Measurements from ENCODE around the gene SMIM3. TPM values are rescaled to one million over a fixed set of nuclear protein-coding genes. Genes with fewer than 3 reads are reported as not detected.

SMIM3 gene, protein sequence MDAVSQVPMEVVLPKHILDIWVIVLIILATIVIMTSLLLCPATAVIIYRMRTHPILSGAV
- total RNA-seq (1 to 10 TPM; 2.8 to 9.1 (median 5.7) TPM), total RNA-seq (3.1 to 20.1 (median 7.3) reads per million in 29 experiments)
- total RNA-seq (2013), result 6.6 TPM

DNA sequence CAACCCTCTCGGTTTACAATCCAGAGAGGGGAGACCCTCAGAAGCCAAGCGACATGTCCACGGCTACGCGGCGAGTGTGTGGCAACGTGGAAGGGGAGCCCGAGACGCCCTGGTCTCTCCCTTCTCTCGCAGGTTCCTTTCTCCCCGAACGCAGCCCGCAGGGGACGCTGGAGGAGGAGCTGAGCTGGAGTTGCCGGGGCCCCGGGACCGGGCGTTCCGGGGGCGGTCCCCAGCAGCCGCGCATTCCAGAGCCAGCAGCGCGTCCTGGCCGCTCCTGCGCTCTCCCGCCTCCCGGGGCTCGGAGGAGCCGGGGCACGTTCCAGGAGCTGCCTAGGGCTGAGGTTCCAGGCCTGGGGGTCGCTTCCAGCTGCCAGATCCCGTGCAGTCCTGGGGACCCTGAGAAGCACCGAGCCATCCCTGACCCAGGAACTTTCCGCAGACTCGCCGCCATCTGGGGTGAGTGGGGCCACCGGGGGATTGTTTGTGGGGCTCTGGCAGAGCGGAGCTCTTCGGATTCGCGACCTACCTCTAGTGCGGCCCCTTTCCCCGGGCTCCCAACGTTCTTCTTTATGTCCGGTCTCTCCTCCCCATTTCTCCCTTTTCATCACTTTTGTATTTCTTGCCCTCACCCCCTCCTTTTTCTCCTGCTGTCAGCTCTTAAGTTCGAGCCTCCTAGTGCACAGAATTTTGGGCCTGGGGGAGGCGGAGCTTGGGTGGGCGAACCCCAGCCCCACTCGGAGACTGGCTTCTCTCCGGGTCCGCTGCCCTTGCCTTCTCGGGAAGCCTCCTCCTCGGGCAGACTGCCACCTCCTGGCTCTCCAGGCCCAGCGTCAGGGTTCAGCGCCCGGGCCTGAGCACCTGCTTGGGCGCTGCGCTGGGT lies at the start of gene SMIM3:
Gene SMIM3 (plus strand): TSS at position 241 of the 880 bp plus-strand sequence. CDS start 16,684 bp downstream, outside the sequence.
- under 1% methylated on average over 48 of the region's 59 CpGs for WGBS (ENCODE audit: insufficient coverage)
- peaks cover 18 to 43% of the 10 kb centered on the region in 2 experiments for H3K4me1 ChIP-seq (ENCODE audit: control insufficient read depth in 1 of 2, extremely low read depth in 1 of 2, insufficient read depth in 2 of 2, low read length in 2 of 2)
- H3K4me1 Mint-ChIP-seq, result peaks cover 51 to 59% (median 58%) of the 10 kb centered on the region in 3 donors

GRCh38 chr5:150729859-150730258 lies 48.7 kb upstream of the SMIM3 start:
- no peak overlapping the region for H3K27ac Mint-ChIP-seq
- peaks cover 0 to 7% (median 4%) of the 10 kb centered on the region in 3 donors for H3K4me1 Mint-ChIP-seq
- ChIA-PET CTCF (no interaction called here), POLR2A (no interaction called here)
- Histone ChIP-seq H3K27me3 (replicated peaks in 1 of 2; ENCODE audit: control insufficient read depth in 2 of 2, extremely low read depth in 1 of 2, insufficient read depth in 2 of 2, low read length in 1 of 2) (no peaks in the 10 kb centered on the region), H3K9me3 (no peaks in the 10 kb centered on the region), H3K27ac (ENCODE audit: low read length) (no peak overlapping the region), H3K36me3 (ENCODE audit: control insufficient read depth in 2 of 2, extremely low read depth in 1 of 2, insufficient read depth in 1 of 2, low read length in 1 of 2) (peaks cover 0 to 75% of the 10 kb centered on the region in 2 donors), H3K4me3 (ENCODE audit: control insufficient read depth in 1 of 2, extremely low read depth in 1 of 2, low read length in 1 of 2) (no peak overlapping the region), H3K4me1 (ENCODE audit: control insufficient read depth in 1 of 2, extremely low read depth in 1 of 2, insufficient read depth in 2 of 2, low read length in 2 of 2) (peaks cover 0 to 4% of the 10 kb centered on the region in 2 experiments)
- DNase-seq (no peak), ATAC-seq (replicated peaks in 1 of 4) (no peak)
- H3K9me3 Mint-ChIP-seq, result no peaks in the 10 kb centered on the region
- no CpG with 5 or more reads among the region's 4 CpGs for WGBS (ENCODE audit: insufficient coverage)
- no peaks in the 10 kb centered on the region for H3K27me3 Mint-ChIP-seq
- H3K4me3 Mint-ChIP-seq, result no peak overlapping the region
- H3K36me3 Mint-ChIP-seq, result peaks cover 52% of the 10 kb centered on the region

More for the DNA sequence above, at the start of gene SMIM3:
- Mint-ChIP-seq H3K27me3 (peaks cover 1% of the 10 kb centered on the region in 2 donors), H3K27ac (peak within 1 kb of the TSS; percentile 92 to 94), H3K4me3 (peak within 1 kb of the TSS; percentile 98 to 99 (median 99)), H3K36me3 (no peaks in the 10 kb centered on the region), H3K9me3 (no peaks in the 10 kb centered on the region)
- ChIA-PET POLR2A (interaction anchor here (0.7 to 1.4 kb wide), 4 partner anchors 20 to 78 kb away, joined by 3 to 5 read pairs (median 4); partner anchors contain the start of genes DCTN4 (in 1 of the 2) and RBM22 (in 1 of the 2)), CTCF (interaction anchor here (0.5 to 3.9 kb wide), 13 partner anchors 21 to 984 kb away, joined by 3 to 25 read pairs (median 5); partner anchors contain the start of genes RBM22 (in 2 of the 2), DCTN4 (in 1 of the 2) and IRGM (in 1 of the 2))
- Histone ChIP-seq H3K36me3 (ENCODE audit: control insufficient read depth in 2 of 2, extremely low read depth in 1 of 2, insufficient read depth in 1 of 2, low read length in 1 of 2) (no peaks in the 10 kb centered on the region), H3K27ac (ENCODE audit: low read length) (peak within 1 kb of the TSS; percentile 47), H3K9me3 (no peaks in the 10 kb centered on the region), H3K27me3 (replicated peaks in 1 of 2; ENCODE audit: control insufficient read depth in 2 of 2, extremely low read depth in 1 of 2, insufficient read depth in 2 of 2, low read length in 1 of 2) (no peaks in the 10 kb centered on the region), H3K4me3 (ENCODE audit: control insufficient read depth in 1 of 2, extremely low read depth in 1 of 2, low read length in 1 of 2) (peak within 1 kb of the TSS; percentile 81 to 94)
- DNase-seq, result peak; percentile 35 to 74 (median 56)
- ATAC-seq (replicated peaks in 1 of 4), result peak; percentile 72 to 75 (median 72)

DNA sequence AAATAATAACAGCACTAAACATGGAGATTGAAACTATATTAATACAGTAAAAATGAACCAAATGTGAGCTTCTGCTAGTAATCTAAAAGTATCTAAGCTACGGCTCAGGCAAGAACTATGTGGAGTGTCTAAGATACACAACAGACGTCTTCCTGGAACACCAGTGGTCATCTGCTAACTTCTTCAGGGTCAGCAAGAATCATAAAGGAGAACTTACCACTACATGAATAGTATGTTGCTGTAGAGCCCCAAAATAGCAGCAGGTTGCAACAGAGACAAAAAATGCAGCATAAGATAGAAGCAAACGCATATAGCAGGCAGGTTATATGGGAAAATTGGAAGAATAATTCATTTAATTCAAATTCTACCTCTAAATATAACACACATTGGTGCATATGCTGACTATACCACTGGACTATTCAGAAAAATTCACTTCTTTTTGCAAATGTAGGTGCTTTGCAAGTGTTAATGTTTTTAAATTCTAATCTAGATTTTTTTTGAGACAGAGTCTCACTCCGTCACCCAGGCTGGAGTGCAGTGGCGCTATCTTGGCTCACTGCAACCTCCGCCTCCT lies 46.8 kb upstream of the SMIM3 start:
- POLR2A ChIA-PET, result no interaction called here

DNA sequence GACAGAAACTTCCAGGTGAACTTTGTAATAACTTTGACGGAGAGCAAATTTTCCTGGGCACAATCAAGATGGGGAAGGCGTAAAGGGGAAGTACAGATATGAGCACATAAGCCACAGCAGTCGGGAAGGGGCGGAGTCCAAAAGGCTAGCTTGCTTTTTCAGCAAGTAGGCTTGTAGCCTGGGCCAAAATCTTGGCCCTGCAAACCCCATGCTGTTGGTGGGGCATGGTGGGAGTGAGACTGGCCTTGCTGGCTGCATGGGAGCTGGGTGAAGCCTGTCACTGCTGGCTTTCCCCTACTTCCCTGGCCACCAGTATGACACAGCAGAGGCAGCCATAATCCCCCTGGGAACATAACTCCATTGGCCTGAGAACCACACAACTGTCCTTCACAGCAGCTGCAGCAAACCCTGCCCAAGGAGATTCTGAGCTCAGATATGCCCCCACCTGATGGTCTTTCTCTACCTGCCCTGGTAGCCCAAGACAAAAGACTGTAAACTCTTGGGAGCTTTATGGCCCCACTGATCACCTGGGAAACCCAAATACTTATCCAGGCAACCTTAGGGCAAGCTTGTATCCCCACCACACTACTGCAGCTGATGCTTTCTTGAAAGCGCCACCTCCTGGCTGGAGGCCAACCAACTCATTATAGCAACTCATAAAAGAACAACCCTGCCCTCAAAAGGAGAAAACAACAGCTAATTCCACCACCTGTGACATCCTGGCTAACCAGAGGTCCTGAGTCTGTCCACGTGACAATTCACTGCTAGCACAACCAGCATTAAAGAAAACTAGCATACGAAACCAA lies 43.8 kb upstream of the SMIM3 start:
- H3K27ac Mint-ChIP-seq, result peak overlapping the region in 1 of 2 donors; percentile 39

More for the DNA sequence above, 46.8 kb upstream of the SMIM3 start:
- DNase-seq (no peak), ATAC-seq (replicated peaks in 1 of 4) (no peak)
- peaks cover 69% of the 10 kb centered on the region for H3K36me3 Mint-ChIP-seq
- no peaks in the 10 kb centered on the region for H3K9me3 ChIP-seq
- no peak overlapping the region for H3K27ac ChIP-seq (ENCODE audit: low read length)
- 100% methylated on average over 3 of the region's 6 CpGs for WGBS (ENCODE audit: insufficient coverage)
- peaks cover 11 to 22% (median 21%) of the 10 kb centered on the region in 3 donors for H3K4me1 Mint-ChIP-seq
- H3K27me3 Mint-ChIP-seq, result no peaks in the 10 kb centered on the region
- peaks cover 0 to 7% of the 10 kb centered on the region in 2 experiments for H3K4me1 ChIP-seq (ENCODE audit: control insufficient read depth in 1 of 2, extremely low read depth in 1 of 2, insufficient read depth in 2 of 2, low read length in 2 of 2)
- H3K9me3 Mint-ChIP-seq, result peaks cover 0 to 12% (median 0%) of the 10 kb centered on the region in 3 donors
- no peaks in the 10 kb centered on the region for H3K27me3 ChIP-seq (replicated peaks in 1 of 2; ENCODE audit: control insufficient read depth in 2 of 2, extremely low read depth in 1 of 2, insufficient read depth in 2 of 2, low read length in 1 of 2)
- peaks cover 0 to 70% of the 10 kb centered on the region in 2 donors for H3K36me3 ChIP-seq (ENCODE audit: control insufficient read depth in 2 of 2, extremely low read depth in 1 of 2, insufficient read depth in 1 of 2, low read length in 1 of 2)
- no peak overlapping the region for H3K4me3 ChIP-seq (ENCODE audit: control insufficient read depth in 1 of 2, extremely low read depth in 1 of 2, low read length in 1 of 2)
- CTCF ChIA-PET, result no interaction called here
- H3K4me3 Mint-ChIP-seq, result no peak overlapping the region
- H3K27ac Mint-ChIP-seq, result no peak overlapping the region

DNA sequence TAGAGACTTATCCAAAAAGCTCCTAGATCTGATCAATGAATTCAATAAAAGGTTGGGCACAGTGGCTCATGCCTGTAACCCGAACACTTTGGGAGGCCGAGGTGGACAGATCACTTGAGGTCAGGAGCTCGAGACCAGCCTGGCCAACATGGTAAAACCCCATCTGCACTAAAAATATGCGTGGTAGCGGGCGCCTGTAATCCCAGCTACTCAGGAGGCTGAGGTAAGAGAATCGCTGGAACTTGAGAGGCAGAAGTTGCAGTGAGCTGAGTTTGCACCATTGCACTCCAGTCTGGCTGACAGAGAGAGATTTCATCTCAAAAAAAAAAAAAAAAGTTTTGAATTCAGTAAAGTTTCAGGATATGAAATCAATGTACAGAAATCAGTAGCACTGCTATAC lies 39.7 kb upstream of the SMIM3 start:
- 100% methylated on average over 2 of the region's 7 CpGs for WGBS (ENCODE audit: insufficient coverage)

More for the DNA sequence above, 43.8 kb upstream of the SMIM3 start:
- Mint-ChIP-seq H3K9me3 (peaks cover 0 to 16% (median 0%) of the 10 kb centered on the region in 3 donors), H3K27me3 (no peaks in the 10 kb centered on the region), H3K4me1 (peaks cover 40 to 52% (median 51%) of the 10 kb centered on the region in 3 donors), H3K36me3 (peaks cover 77% of the 10 kb centered on the region), H3K4me3 (no peak overlapping the region)
- Histone ChIP-seq H3K36me3 (ENCODE audit: control insufficient read depth in 2 of 2, extremely low read depth in 1 of 2, insufficient read depth in 1 of 2, low read length in 1 of 2) (peaks cover 0 to 54% of the 10 kb centered on the region in 2 donors), H3K4me1 (ENCODE audit: control insufficient read depth in 1 of 2, extremely low read depth in 1 of 2, insufficient read depth in 2 of 2, low read length in 2 of 2) (peaks cover 0 to 10% of the 10 kb centered on the region in 2 experiments), H3K4me3 (ENCODE audit: control insufficient read depth in 1 of 2, extremely low read depth in 1 of 2, low read length in 1 of 2) (no peak overlapping the region), H3K27ac (ENCODE audit: low read length) (no peak overlapping the region), H3K9me3 (no peaks in the 10 kb centered on the region), H3K27me3 (replicated peaks in 1 of 2; ENCODE audit: control insufficient read depth in 2 of 2, extremely low read depth in 1 of 2, insufficient read depth in 2 of 2, low read length in 1 of 2) (no peaks in the 10 kb centered on the region)
- POLR2A ChIA-PET, result interaction anchor here in 1 of 2 donors (0.5 kb wide), 1 partner anchor 562 kb away, joined by 3 read pairs; no protein-coding TSS in a partner anchor
- CTCF ChIA-PET, result interaction anchor here (0.7 to 0.9 kb wide), 5 partner anchors 15 to 56 kb away, joined by 3 to 9 read pairs (median 4); partner anchors contain the start of gene DCTN4 (in 1 of the 2)
- peak in 4 of 35 experiments; percentile 9 to 32 (median 14) for DNase-seq
- 68% methylated on average over 5 of the region's 7 CpGs for WGBS (ENCODE audit: insufficient coverage)
- no peak for ATAC-seq (replicated peaks in 1 of 4)

More for the DNA sequence above, 39.7 kb upstream of the SMIM3 start:
- Histone ChIP-seq H3K4me3 (ENCODE audit: control insufficient read depth in 1 of 2, extremely low read depth in 1 of 2, low read length in 1 of 2) (no peak overlapping the region), H3K9me3 (no peaks in the 10 kb centered on the region), H3K27me3 (replicated peaks in 1 of 2; ENCODE audit: control insufficient read depth in 2 of 2, extremely low read depth in 1 of 2, insufficient read depth in 2 of 2, low read length in 1 of 2) (no peaks in the 10 kb centered on the region), H3K27ac (ENCODE audit: low read length) (no peak overlapping the region), H3K4me1 (ENCODE audit: control insufficient read depth in 1 of 2, extremely low read depth in 1 of 2, insufficient read depth in 2 of 2, low read length in 2 of 2) (peaks cover 2 to 10% of the 10 kb centered on the region in 2 experiments), H3K36me3 (ENCODE audit: control insufficient read depth in 2 of 2, extremely low read depth in 1 of 2, insufficient read depth in 1 of 2, low read length in 1 of 2) (peaks cover 0 to 22% of the 10 kb centered on the region in 2 donors)
- ChIA-PET CTCF (no interaction called here), POLR2A (interaction anchor here in 1 of 2 donors (0.7 kb wide), 1 partner anchor 38 kb away, joined by 3 read pairs; no protein-coding TSS in a partner anchor)
- Mint-ChIP-seq H3K36me3 (peaks cover 74% of the 10 kb centered on the region), H3K4me1 (peaks cover 79 to 86% (median 85%) of the 10 kb centered on the region in 3 donors), H3K27ac (no peak overlapping the region), H3K4me3 (no peak overlapping the region), H3K27me3 (no peaks in the 10 kb centered on the region), H3K9me3 (peaks cover 0 to 16% (median 0%) of the 10 kb centered on the region in 3 donors)
- ATAC-seq (replicated peaks in 1 of 4) (no peak), DNase-seq (no peak)

All from T-cell (primary cell).